Osteocyte (in vitro differentiated cells): ENCODE measurements around the gene ARHGAP22. TPM values are rescaled to one million over a fixed set of nuclear protein-coding genes. Genes with fewer than 3 reads are reported as not detected.

ENCODE experiments used
- DNase-seq: peaks from one replicate; pipeline ENCODE4 v3.0.0; 2021; ENCODE audit warnings: mixed read lengths; ENCODE audit not compliant: unreplicated experiment; ENCODE audit errors: extremely low spot score
- H3K27ac Mint-ChIP-seq: one replicate; pipeline ENCODE4 v1.8.0; 2021; ENCODE audit warnings: mild to moderate bottlenecking, mixed read lengths; ENCODE audit not compliant: unreplicated experiment
- H3K27me3 Mint-ChIP-seq: one replicate; pipeline ENCODE4 v1.8.0; 2021; ENCODE audit warnings: mixed read lengths; ENCODE audit not compliant: unreplicated experiment
- H3K36me3 Mint-ChIP-seq: one replicate; pipeline ENCODE4 v1.8.0; 2021; ENCODE audit warnings: mixed read lengths; ENCODE audit not compliant: unreplicated experiment
- H3K4me1 Mint-ChIP-seq: one replicate; pipeline ENCODE4 v1.8.0; 2021; ENCODE audit warnings: mixed read lengths; ENCODE audit not compliant: unreplicated experiment
- H3K4me3 Mint-ChIP-seq: one replicate; pipeline ENCODE4 v1.8.0; 2021; ENCODE audit warnings: mild to moderate bottlenecking, moderate library complexity, mixed read lengths; ENCODE audit not compliant: unreplicated experiment
- H3K9me3 Mint-ChIP-seq: one replicate; pipeline ENCODE4 v1.8.0; 2021; ENCODE audit warnings: mixed read lengths; ENCODE audit not compliant: unreplicated experiment
- total RNA-seq: library from RNA; stranded (reverse); gene quantifications from 2 replicates; pipeline ENCODE4 v1.2.1, GENCODE V29; 2021
- TF ChIP-seq, protein P1 (sequence below): fragments of 200-600 bp; sonication (generic); IDR thresholded peaks from 2 replicates; pipeline ENCODE4 v1.5.0; 2021; ENCODE audit warnings: antibody characterized with exemption, mild to moderate bottlenecking, moderate library complexity

Gene ARHGAP22
- total RNA-seq, 1 donor from 2014 or later: 0.64 TPM

DNA sequence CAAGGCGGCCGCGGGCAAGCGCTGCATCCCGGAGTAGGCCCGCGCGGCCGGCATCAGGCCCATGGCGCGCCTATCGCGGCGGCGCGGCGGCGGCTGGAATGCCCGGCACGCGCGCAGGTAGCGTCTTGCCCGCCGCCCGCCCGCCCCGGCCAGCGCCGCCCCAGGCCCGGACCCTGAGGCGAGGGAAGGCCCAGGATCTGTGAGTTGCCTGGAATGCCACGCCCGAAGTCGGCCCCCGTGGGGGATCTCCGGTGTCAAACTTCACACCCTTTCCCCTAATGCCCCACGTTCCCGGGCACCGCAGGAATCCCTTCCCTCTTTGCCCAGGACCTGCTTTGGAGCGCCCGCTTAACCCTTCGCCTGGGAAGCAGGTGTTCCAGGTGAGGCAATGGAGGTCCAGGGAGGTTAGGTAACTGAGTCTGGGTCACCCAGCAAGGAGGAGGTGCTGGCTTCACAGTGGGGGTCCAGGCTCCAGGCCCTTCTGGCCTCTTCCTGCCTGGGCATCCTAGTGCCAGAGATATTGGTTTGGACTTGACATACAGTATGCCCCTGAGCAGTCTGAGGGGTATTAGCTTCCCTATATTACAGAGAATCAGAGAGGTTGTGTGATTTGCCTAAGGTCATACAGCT lies 138.1 kb downstream of the ARHGAP22 start:
- Mint-ChIP-seq H3K36me3 (no peaks in the 10 kb centered on the region), H3K27ac (no peak overlapping the region), H3K4me3 (no peak overlapping the region), H3K27me3 (no peaks in the 10 kb centered on the region), H3K4me1 (peaks cover 12% of the 10 kb centered on the region), H3K9me3 (no peaks in the 10 kb centered on the region)
- TF ChIP-seq, protein P1, sequence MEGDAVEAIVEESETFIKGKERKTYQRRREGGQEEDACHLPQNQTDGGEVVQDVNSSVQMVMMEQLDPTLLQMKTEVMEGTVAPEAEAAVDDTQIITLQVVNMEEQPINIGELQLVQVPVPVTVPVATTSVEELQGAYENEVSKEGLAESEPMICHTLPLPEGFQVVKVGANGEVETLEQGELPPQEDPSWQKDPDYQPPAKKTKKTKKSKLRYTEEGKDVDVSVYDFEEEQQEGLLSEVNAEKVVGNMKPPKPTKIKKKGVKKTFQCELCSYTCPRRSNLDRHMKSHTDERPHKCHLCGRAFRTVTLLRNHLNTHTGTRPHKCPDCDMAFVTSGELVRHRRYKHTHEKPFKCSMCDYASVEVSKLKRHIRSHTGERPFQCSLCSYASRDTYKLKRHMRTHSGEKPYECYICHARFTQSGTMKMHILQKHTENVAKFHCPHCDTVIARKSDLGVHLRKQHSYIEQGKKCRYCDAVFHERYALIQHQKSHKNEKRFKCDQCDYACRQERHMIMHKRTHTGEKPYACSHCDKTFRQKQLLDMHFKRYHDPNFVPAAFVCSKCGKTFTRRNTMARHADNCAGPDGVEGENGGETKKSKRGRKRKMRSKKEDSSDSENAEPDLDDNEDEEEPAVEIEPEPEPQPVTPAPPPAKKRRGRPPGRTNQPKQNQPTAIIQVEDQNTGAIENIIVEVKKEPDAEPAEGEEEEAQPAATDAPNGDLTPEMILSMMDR: no peak
- peak; percentile 82 for DNase-seq

DNA sequence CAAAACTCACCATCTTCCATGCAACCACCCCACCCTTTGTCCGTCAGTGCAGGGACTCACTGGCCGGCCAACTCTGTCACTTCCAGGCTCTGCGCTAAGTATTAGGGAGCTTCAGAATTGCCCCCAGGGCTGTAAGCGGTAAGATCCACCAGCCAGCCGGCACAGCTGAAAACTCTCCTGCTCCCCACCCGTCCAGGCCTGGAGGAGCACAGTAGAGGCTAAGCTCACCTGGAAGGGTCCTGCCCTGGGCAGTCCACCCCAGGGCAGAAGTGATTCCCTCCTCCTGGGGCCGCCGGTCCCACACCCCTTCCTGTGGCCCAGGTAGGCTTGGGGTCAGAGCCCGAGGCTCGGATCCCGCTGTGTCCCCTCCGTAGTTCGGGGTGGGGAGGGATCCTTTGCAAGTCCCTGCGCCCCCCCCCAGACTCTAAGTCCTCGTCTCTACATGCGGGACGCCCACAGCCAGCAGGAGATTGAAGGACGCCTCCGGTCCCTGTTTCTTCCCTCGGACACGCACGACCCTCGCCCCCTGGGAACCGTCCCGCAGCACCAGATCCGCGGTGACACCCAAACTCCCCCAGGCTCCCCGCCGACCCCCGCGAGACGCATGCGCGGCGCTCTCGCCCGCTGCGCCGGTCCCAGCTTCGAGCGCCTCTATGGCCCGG lies 138.9 kb downstream of the ARHGAP22 start:
- Mint-ChIP-seq H3K4me1 (peaks cover 12% of the 10 kb centered on the region), H3K36me3 (no peaks in the 10 kb centered on the region), H3K27ac (no peak overlapping the region), H3K4me3 (no peak overlapping the region), H3K27me3 (no peaks in the 10 kb centered on the region), H3K9me3 (no peaks in the 10 kb centered on the region)
- TF ChIP-seq, protein P1: no peak
- peak; percentile 83 for DNase-seq

DNA sequence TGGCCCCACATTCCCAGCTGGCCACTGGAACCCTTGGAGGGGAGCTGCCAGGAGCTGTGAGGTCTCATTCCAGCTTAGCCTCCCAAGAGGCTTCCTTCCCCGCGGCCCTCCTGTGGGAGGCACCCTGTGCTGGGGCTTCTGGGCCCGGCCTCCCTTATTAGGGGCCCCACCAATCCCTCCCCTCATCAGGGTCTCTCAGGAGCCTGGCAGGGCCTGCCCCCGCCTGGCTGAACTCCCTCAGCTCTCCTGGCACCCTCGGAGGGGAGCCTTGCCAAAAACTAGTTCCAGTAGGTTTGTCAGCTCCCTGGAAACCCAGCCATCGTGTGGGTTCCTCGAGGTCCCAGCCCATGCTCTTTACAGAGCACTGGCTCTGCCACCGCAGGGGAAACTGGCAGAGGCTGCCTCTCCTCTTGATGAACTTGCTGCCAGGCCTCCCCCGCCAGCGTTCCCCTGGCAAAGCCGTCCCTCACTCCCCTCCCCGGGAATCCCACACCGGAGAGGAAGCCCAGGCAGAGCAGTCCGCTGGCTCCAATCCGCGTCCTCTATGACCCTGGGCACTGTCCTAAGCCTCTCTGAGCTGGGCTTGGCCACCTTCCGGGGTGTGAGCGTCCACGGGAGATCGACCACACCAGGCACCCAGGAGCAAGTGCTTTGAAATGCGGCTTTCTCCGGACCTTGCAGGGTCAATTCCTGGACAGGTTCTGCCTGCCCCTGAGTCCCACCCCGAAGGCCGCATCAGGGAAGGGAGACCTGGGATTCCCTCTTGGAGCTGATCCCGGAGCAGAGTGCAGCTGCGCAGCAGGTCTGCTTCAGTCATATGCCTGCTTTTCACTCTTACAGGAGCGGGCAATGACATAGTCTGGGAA lies 139.8 kb downstream of the ARHGAP22 start:
- Mint-ChIP-seq H3K27ac (no peak overlapping the region), H3K36me3 (no peaks in the 10 kb centered on the region), H3K27me3 (no peaks in the 10 kb centered on the region), H3K4me1 (peaks cover 12% of the 10 kb centered on the region), H3K9me3 (no peaks in the 10 kb centered on the region), H3K4me3 (no peak overlapping the region)
- DNase-seq: peak; percentile 82
- TF ChIP-seq, protein P1: no peak

DNA sequence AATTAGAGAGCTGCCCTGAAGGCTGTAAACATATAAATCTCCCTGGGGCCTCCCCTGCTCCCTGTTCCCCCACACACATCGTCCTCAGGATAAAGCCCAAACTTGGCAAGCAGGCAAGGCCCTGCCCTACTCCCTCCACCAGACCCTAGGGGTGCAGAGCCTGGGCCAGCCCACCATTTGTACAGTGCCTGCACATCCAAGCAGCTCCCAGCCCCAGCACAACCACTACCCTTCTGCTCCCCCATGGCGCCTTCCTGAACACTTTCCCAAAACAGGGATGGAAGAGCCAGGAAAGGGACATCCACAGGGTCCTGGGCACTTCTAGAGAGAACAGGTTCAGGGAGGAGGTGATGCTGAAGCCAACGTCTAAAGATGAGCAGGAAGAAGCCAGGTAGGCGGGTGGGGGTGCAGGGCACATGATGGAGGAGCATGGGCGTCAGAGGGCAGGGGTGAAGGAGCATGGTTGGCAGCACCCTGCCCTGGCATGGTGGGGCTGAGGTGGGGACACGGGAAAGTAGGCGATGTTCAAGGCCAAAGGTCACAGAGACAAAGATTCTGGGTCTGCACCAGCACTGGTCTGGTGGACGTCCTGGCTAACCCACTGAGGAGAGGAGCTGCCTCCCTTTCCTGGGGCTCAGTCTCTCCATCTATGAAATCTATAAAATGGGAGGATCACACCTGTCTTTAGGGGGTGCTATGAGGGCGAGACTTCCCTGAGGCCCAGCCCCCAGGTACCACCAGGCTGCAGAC lies 140.6 kb downstream of the ARHGAP22 start:
- H3K9me3 Mint-ChIP-seq: no peaks in the 10 kb centered on the region
- no peaks in the 10 kb centered on the region for H3K27me3 Mint-ChIP-seq
- TF ChIP-seq, protein P1: no peak
- DNase-seq: peak; percentile 72
- no peak overlapping the region for H3K27ac Mint-ChIP-seq
- no peaks in the 10 kb centered on the region for H3K36me3 Mint-ChIP-seq
- peaks cover 10% of the 10 kb centered on the region for H3K4me1 Mint-ChIP-seq
- no peak overlapping the region for H3K4me3 Mint-ChIP-seq
